Endothelial cell of umbilical vein (primary cell): ENCODE measurements around the gene ACVR1C. TPM values are rescaled to one million over a fixed set of nuclear protein-coding genes. Genes with fewer than 3 reads are reported as not detected.

Source experiments
- BruUV-seq: library from RNA; stranded (reverse); fragments of 400-500 nt; replicated peaks from 2 replicates; lab custom pipeline; 2021; lab: Mats Ljungman, UMichigan
- CTCF ChIA-PET: fragments of 300-600, 350-600 bp; sonication (Branson Sonifier 250); formaldehyde crosslinking; loops from one replicate; lab custom pipeline; 2021; ENCODE audit warnings: antibody characterized with exemption, inconsistent platforms; lab: Charles Lee
- POLR2A ChIA-PET: fragments of 300-600, 350-600 bp; sonication (Branson Sonifier 250); formaldehyde crosslinking; loops from one replicate; lab custom pipeline; 2021; ENCODE audit warnings: antibody characterized with exemption, inconsistent platforms; lab: Charles Lee
- DNase-seq: peaks from one replicate; pipeline ENCODE4 v3.0.0-alpha.2; 2011; ENCODE audit warnings: low read depth, low spot score
- FAIRE-seq: peaks from 2 replicates; lab custom pipeline; 2011; peaks lifted over from hg19 to GRCh38; lab: Jason Lieb, UNC
- H2AFZ ChIP-seq: 2 replicates; pipeline ENCODE4 v1.6.0; 2012; ENCODE audit warnings: low read depth, low read length, control low read depth, inconsistent platforms
- H3K27ac ChIP-seq: 2 replicates; pipeline ENCODE4 v1.5.1; 2011; ENCODE audit warnings: low read depth, mild to moderate bottlenecking, control low read depth, low read length, moderate library complexity; ENCODE audit not compliant: insufficient read depth
- H3K27me3 ChIP-seq, 2 experiments: 2 replicates each; pipeline versions ENCODE4 v1.6.0 to v1.6.1; 2011; ENCODE audit warnings: low read length in 2 of 2, mixed read lengths in 1 of 2; ENCODE audit not compliant: control insufficient read depth in 2 of 2, insufficient read depth in 2 of 2
- H3K36me3 ChIP-seq, 2 experiments: 2 replicates in 1 of 2; 3 replicates in 1 of 2; pipeline ENCODE4 v1.5.1; 2011; ENCODE audit warnings: low read length in 2 of 2, mild to moderate bottlenecking in 1 of 2, moderate library complexity in 1 of 2; ENCODE audit not compliant: control insufficient read depth in 2 of 2, insufficient read depth in 2 of 2; ENCODE audit errors: extremely low read depth in 1 of 2
- H3K4me1 ChIP-seq: 3 replicates; pipeline ENCODE4 v1.5.1; 2011; ENCODE audit warnings: mild to moderate bottlenecking, low read length; ENCODE audit not compliant: control insufficient read depth, insufficient read depth; ENCODE audit errors: extremely low read depth
- H3K4me2 ChIP-seq: 2 replicates; pipeline ENCODE4 v1.6.1; 2011; ENCODE audit warnings: low read length, control low read depth, mixed read lengths; ENCODE audit not compliant: insufficient read depth
- H3K4me3 ChIP-seq, 3 experiments: fragments of 200-600 bp in 1 of 3; sonication (generic), shearing (Covaris generic) in 1 of 3; replicated peaks in 1 of 3; 2 replicates each; pipeline ENCODE4 v1.5.1; 2011 to 2016; ENCODE audit warnings: control low read depth in 3 of 3, low read length in 3 of 3, mild to moderate bottlenecking in 2 of 3, inconsistent platforms in 1 of 3, low read depth in 1 of 3, moderate library complexity in 1 of 3; ENCODE audit not compliant: insufficient read depth in 1 of 3
- H3K79me2 ChIP-seq: 2 replicates; pipeline ENCODE4 v1.6.0; 2012; ENCODE audit warnings: low read length, inconsistent platforms; ENCODE audit not compliant: control insufficient read depth, insufficient read depth
- H3K9ac ChIP-seq: replicated peaks from 2 replicates; pipeline ENCODE3; 2011; ENCODE audit warnings: low read length, control low read depth; ENCODE audit not compliant: insufficient read depth; ENCODE audit errors: extremely low read depth
- H3K9me1 ChIP-seq: replicated peaks from 3 replicates; pipeline ENCODE4 v1.6.0; 2011; ENCODE audit warnings: mild to moderate bottlenecking, low read length; ENCODE audit not compliant: control insufficient read depth, insufficient read depth; ENCODE audit errors: extremely low read depth
- H3K9me3 ChIP-seq: replicated peaks from 2 replicates; pipeline ENCODE4 v1.5.1; 2012; ENCODE audit warnings: low read length, inconsistent platforms; ENCODE audit not compliant: control insufficient read depth, insufficient read depth
- H4K20me1 ChIP-seq: replicated peaks from 2 replicates; pipeline ENCODE3; 2011; ENCODE audit warnings: mild to moderate bottlenecking, low read length; ENCODE audit not compliant: control insufficient read depth, insufficient read depth; ENCODE audit errors: extremely low read depth
- CTCF ChIP-seq, 2 donors: IDR thresholded peaks; 1 replicate in 1 of 2; 2 replicates in 1 of 2; pipeline ENCODE4 v1.5.1; 2011; ENCODE audit warnings: low read length in 2 of 2, mild to moderate bottlenecking in 2 of 2, moderate library complexity in 2 of 2, control low read depth in 1 of 2, inconsistent platforms in 1 of 2, low read depth in 1 of 2; ENCODE audit not compliant: insufficient read depth in 1 of 2; ENCODE audit errors: extremely low read depth in 1 of 2
- EZH2 ChIP-seq: IDR thresholded peaks from 2 replicates; pipeline ENCODE4 v1.6.1; 2012; ENCODE audit warnings: borderline replicate concordance, low read depth, mild to moderate bottlenecking, moderate library complexity, low read length, inconsistent platforms; ENCODE audit not compliant: severe bottlenecking
- FOS ChIP-seq: IDR thresholded peaks from 2 replicates; pipeline ENCODE4 v1.6.1; 2011; ENCODE audit warnings: mild to moderate bottlenecking, low read length, moderate library complexity, borderline replicate concordance; ENCODE audit not compliant: insufficient read depth
- GATA2 ChIP-seq: IDR thresholded peaks from 2 replicates; pipeline ENCODE4 v1.7.0; 2011; ENCODE audit warnings: low read depth, mild to moderate bottlenecking, moderate library complexity, mixed read lengths, low read length; ENCODE audit not compliant: insufficient read length, insufficient read depth
- JUN ChIP-seq: IDR thresholded peaks from 2 replicates; pipeline ENCODE4 v1.6.1; 2011; ENCODE audit warnings: borderline replicate concordance, low read depth; ENCODE audit not compliant: insufficient read length, insufficient read depth
- MYC ChIP-seq: IDR thresholded peaks from one replicate; pipeline ENCODE4 v1.6.1; 2011; ENCODE audit warnings: mild to moderate bottlenecking, low read depth, low read length
- POLR2A ChIP-seq: IDR thresholded peaks from 2 replicates; pipeline ENCODE4 v1.6.1; 2012; ENCODE audit warnings: low read depth, mild to moderate bottlenecking, control low read depth, low read length
- POLR2AphosphoS5 ChIP-seq: IDR thresholded peaks from 2 replicates; pipeline ENCODE4 v1.6.1; 2012; ENCODE audit warnings: low read depth, mild to moderate bottlenecking, control low read depth, low read length, moderate library complexity; ENCODE audit not compliant: insufficient read depth
- dilution Hi-C: fragments of 300-500 bp; cut with MboI; formaldehyde crosslinking; loops from one replicate; pipeline ENCODE4 v1.15.0; 2019; ENCODE audit warnings: low sequenced_read_pairs; ENCODE audit not compliant: extremely low pct_ligation_motif_present
- intact Hi-C: fragments of 100-400 bp; cut with micrococcal nuclease; formaldehyde crosslinking; loops from one replicate; pipeline ENCODE4 v1.10.0; 2022
- polyA plus RNA-seq, 4 experiments: library from polyadenylated mRNA; depleted of rRNA in 3 of 4; stranded (reverse) in 3 of 4; unstranded in 1 of 4; fragments of >200 nt; gene quantifications; 2 replicates each; pipeline versions ENCODE4 v1.2.1 to v1.2.3, GENCODE V29; 2011 to 2012; ENCODE audit warnings: missing spikeins in 1 of 4
- total RNA-seq: library from RNA; stranded (reverse); gene quantifications from 2 replicates; pipeline ENCODE4 v1.2.3, GENCODE V29; 2021
- TF ChIP-seq, protein P1 (sequence below): IDR thresholded peaks from 2 replicates; pipeline ENCODE4 v1.6.1; 2011; ENCODE audit not compliant: insufficient read depth, insufficient read length

Gene ACVR1C
- total and polyA plus RNA-seq, 2 donors (not counting 3 experiments of a cell fraction or from before 2014, with no cell fraction given), result not detected

DNA sequence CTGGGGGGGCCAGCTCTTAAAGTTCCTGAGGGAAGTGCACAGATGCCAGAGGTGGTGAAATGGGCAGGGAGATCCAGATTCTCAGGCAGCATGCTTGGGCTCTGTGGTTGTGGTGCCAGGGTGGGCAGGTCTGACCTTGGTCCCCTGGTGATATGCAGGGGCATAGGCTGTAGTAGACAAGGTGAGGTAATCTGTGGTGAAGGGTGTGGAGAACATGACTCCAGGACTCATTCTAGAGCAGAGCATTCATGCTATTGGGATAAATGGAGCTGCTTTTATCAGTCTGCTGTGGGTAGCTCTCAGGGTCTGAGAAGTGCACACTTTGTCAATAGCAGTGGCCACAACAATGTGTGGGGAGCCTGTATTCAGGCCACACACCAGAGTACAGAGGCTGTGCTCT lies 16.9 kb downstream of the ACVR1C start:
- no peak overlapping the region for H3K4me2 ChIP-seq
- dilution Hi-C loops (no loop called here), intact Hi-C loops (no loop called here)
- H4K20me1 ChIP-seq, result no peaks in the 10 kb centered on the region
- no peak overlapping the region for H3K27ac ChIP-seq
- no peaks in the 10 kb centered on the region for H3K79me2 ChIP-seq
- no peaks in the 10 kb centered on the region for H3K36me3 ChIP-seq
- no peak overlapping the region for H3K4me3 ChIP-seq
- no peaks in the 10 kb centered on the region for H3K9me1 ChIP-seq
- TF ChIP-seq FOS, result no peak
- TF ChIP-seq GATA2, result no peak
- no peak for TF ChIP-seq MYC
- TF ChIP-seq JUN, result no peak
- no peak for TF ChIP-seq CTCF (IDR thresholded peaks at IDR 0.05; ENCODE audit: extremely low read depth in 1 of 2, insufficient read depth in 1 of 2, low read depth in 1 of 2, low read length in 2 of 2)
- TF ChIP-seq POLR2A, result no peak
- TF ChIP-seq POLR2AphosphoS5, result no peak
- TF ChIP-seq, protein P1, sequence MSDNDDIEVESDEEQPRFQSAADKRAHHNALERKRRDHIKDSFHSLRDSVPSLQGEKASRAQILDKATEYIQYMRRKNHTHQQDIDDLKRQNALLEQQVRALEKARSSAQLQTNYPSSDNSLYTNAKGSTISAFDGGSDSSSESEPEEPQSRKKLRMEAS, result no peak
- no peak for TF ChIP-seq EZH2
- H3K27me3 ChIP-seq, result peaks cover 0 to 3% of the 10 kb centered on the region in 2 experiments
- H3K9me3 ChIP-seq, result no peaks in the 10 kb centered on the region
- H3K9ac ChIP-seq, result no peak overlapping the region
- no TSS peak for BruUV-seq
- FAIRE-seq, result no peak
- H2AFZ ChIP-seq, result no peak overlapping the region
- ChIA-PET CTCF (no interaction called here), POLR2A (no interaction called here)
- DNase-seq, result no peak
- H3K4me1 ChIP-seq, result no peaks in the 10 kb centered on the region
